Mesothelial cell of epicardium (in vitro differentiated cells): Measurements from ENCODE around the gene CALHM5. TPM values are rescaled to one million over a fixed set of nuclear protein-coding genes. Genes with fewer than 3 reads are reported as not detected.
"Not testable (repeated sequence)": the region's sequence is repeated elsewhere in the genome, so short reads cannot be mapped to it uniquely, and the experiment has no call there.

Experiments used
- DNase-seq, 2 experiments: peaks; one replicate each; pipeline ENCODE4 v3.0.0; 2021; ENCODE audit warnings: low spot score in 2 of 2; ENCODE audit not compliant: unreplicated experiment in 2 of 2
- H3K27ac Mint-ChIP-seq: 2 replicates; pipeline ENCODE4 v1.8.0; 2021; ENCODE audit warnings: mixed read lengths
- H3K27me3 Mint-ChIP-seq: 2 replicates; pipeline ENCODE4 v1.8.0; 2021; ENCODE audit warnings: low read depth, mixed read lengths
- H3K36me3 Mint-ChIP-seq: 2 replicates; pipeline ENCODE4 v1.8.0; 2021; ENCODE audit warnings: mixed read lengths
- H3K4me1 Mint-ChIP-seq: 2 replicates; pipeline ENCODE4 v1.8.0; 2021; ENCODE audit warnings: mixed read lengths
- H3K4me3 Mint-ChIP-seq: 2 replicates; pipeline ENCODE4 v1.8.0; 2021; ENCODE audit warnings: mild to moderate bottlenecking, moderate library complexity, mixed read lengths
- H3K9me3 Mint-ChIP-seq: 2 replicates; pipeline ENCODE4 v1.8.0; 2021; ENCODE audit warnings: mixed read lengths
- total RNA-seq: library from RNA; stranded (reverse); gene quantifications from 3 replicates; pipeline ENCODE4 v1.2.1, GENCODE V29; 2021
- TF ChIP-seq, protein P1 (sequence below): fragments of 200-600 bp; sonication (generic); IDR thresholded peaks from one replicate; pipeline ENCODE4 v1.5.0; 2021; ENCODE audit warnings: antibody characterized with exemption; ENCODE audit not compliant: unreplicated experiment

Gene CALHM5
- total RNA-seq, 1 donor from 2014 or later, result 1.7 TPM

GRCh38 chr6:116482780-116483179, 28.7 kb upstream of the CALHM5 start:
- no peaks in the 10 kb centered on the region for H3K36me3 Mint-ChIP-seq

GRCh38 chr6:116483616-116484015, 27.8 kb upstream of the CALHM5 start:
- TF ChIP-seq, protein P1, sequence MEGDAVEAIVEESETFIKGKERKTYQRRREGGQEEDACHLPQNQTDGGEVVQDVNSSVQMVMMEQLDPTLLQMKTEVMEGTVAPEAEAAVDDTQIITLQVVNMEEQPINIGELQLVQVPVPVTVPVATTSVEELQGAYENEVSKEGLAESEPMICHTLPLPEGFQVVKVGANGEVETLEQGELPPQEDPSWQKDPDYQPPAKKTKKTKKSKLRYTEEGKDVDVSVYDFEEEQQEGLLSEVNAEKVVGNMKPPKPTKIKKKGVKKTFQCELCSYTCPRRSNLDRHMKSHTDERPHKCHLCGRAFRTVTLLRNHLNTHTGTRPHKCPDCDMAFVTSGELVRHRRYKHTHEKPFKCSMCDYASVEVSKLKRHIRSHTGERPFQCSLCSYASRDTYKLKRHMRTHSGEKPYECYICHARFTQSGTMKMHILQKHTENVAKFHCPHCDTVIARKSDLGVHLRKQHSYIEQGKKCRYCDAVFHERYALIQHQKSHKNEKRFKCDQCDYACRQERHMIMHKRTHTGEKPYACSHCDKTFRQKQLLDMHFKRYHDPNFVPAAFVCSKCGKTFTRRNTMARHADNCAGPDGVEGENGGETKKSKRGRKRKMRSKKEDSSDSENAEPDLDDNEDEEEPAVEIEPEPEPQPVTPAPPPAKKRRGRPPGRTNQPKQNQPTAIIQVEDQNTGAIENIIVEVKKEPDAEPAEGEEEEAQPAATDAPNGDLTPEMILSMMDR, result no peak
- no peak for DNase-seq
- Mint-ChIP-seq H3K4me1 (peaks cover 4% of the 10 kb centered on the region), H3K4me3 (no peak overlapping the region), H3K9me3 (peaks cover 7% of the 10 kb centered on the region), H3K27ac (no peak overlapping the region), H3K36me3 (peaks cover 1% of the 10 kb centered on the region), H3K27me3 (peaks cover 8% of the 10 kb centered on the region)

More at GRCh38 chr6:116482780-116483179, 28.7 kb upstream of the CALHM5 start:
- DNase-seq, result no peak
- Mint-ChIP-seq H3K9me3 (peaks cover 7% of the 10 kb centered on the region), H3K4me1 (peaks cover 4% of the 10 kb centered on the region), H3K4me3 (no peak overlapping the region), H3K27me3 (peaks cover 8% of the 10 kb centered on the region), H3K27ac (no peak overlapping the region)
- TF ChIP-seq, protein P1, result no peak

- TF ChIP-seq, protein P1, result no peak
- peaks cover 10% of the 10 kb centered on the region for H3K27me3 Mint-ChIP-seq
- peaks cover 1% of the 10 kb centered on the region for H3K36me3 Mint-ChIP-seq
- H3K27ac Mint-ChIP-seq, result no peak overlapping the region
- H3K4me3 Mint-ChIP-seq, result no peak overlapping the region
- peaks cover 24% of the 10 kb centered on the region for H3K9me3 Mint-ChIP-seq
- no peak for DNase-seq
- peaks cover 4% of the 10 kb centered on the region for H3K4me1 Mint-ChIP-seq
These were observed 25.8 kb upstream of the CALHM5 start for GRCh38 chr6:116485559-116486184.

GRCh38 chr6:116491610-116492330, 19.7 kb upstream of the CALHM5 start:
- no peak for DNase-seq

DNA sequence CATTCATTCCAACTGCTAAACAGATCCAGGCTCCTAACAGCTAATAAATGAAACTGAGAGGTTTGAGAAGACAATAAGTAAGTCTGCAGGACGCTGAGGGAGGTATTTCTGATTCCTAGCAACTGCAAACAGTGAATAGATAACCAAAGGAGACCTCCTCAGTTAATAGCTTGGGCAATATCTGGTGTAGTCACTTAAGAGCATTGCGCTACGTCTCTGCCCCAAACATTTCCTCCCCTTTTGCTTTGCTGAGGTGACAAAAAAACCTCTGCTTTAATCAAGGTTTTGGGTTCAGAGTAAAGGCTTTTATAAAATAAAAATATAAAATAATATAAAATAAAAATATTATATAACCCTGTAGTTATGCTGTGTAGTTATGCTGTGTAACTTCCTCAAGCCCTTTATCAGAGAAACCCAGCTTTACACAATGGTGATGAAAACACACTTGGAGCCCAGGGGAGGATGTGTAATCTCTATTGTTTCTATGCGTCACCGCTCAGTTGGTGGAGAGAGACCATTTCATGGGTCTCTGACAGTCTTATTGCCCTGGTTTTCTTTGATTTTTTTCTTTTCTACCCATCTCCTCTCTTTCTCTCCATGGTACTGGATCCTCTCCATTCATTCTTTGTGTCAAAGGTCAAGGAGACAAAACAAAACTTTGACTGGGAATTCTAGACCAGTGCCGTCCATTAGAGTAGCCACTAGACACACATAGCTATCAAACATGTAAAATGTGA, 18.9 kb upstream of the CALHM5 start:
- peaks cover 34% of the 10 kb centered on the region for H3K9me3 Mint-ChIP-seq
- H3K27ac Mint-ChIP-seq, result no peak overlapping the region
- H3K4me3 Mint-ChIP-seq, result no peak overlapping the region
- H3K27me3 Mint-ChIP-seq, result peaks cover 2% of the 10 kb centered on the region
- TF ChIP-seq, protein P1, result no peak
- H3K36me3 Mint-ChIP-seq, result peaks cover 1% of the 10 kb centered on the region
- H3K4me1 Mint-ChIP-seq, result peaks cover 2% of the 10 kb centered on the region
- DNase-seq, result no peak

More at GRCh38 chr6:116491610-116492330, 19.7 kb upstream of the CALHM5 start:
- Mint-ChIP-seq H3K4me1 (peaks cover under 1% of the 10 kb centered on the region), H3K36me3 (peaks cover 1% of the 10 kb centered on the region), H3K9me3 (peaks cover 34% of the 10 kb centered on the region), H3K27me3 (peaks cover 2% of the 10 kb centered on the region), H3K27ac (no peak overlapping the region), H3K4me3 (no peak overlapping the region)
- TF ChIP-seq, protein P1, result no peak

- not testable (repeated sequence) for H3K27me3 Mint-ChIP-seq, H3K27ac Mint-ChIP-seq, H3K4me1 Mint-ChIP-seq, H3K4me3 Mint-ChIP-seq, H3K36me3 Mint-ChIP-seq, DNase-seq
- peaks cover 18% of the 10 kb centered on the region for H3K9me3 Mint-ChIP-seq
These were observed 16.3 kb upstream of the CALHM5 start for GRCh38 chr6:116495161-116495560.
